SK-N-SH (cell line): Measurements from ENCODE around the gene DSG2.

ENCODE experiments used
- CTCF ChIP-seq: fragments of 200-600 bp; sonication (generic); IDR thresholded peaks from 2 replicates; pipeline ENCODE4 v1.6.1; 2017; ENCODE audit warnings: antibody characterized with exemption, mild to moderate bottlenecking, moderate library complexity
- SMC3 ChIP-seq: IDR thresholded peaks from 2 replicates; pipeline ENCODE4 v1.6.1; 2012; ENCODE audit warnings: low read depth, low read length, improper control_type of control experiment

- no peak for TF ChIP-seq CTCF
- TF ChIP-seq SMC3: no peak
Measured at GRCh38 chr18:31591628-31592027, 93.7 kb downstream of the DSG2 start, which contains the start of gene TTR.
